Measurements from ENCODE around the gene LMO1. TPM values are rescaled to one million over a fixed set of nuclear protein-coding genes. Genes with fewer than 3 reads are reported as not detected.

LMO1 gene
- total and polyA plus RNA-seq, 9 of the 15 experiments (the other 6 are each of a cell fraction or from before 2014, with no cell fraction given), result not detected

GRCh38 chr11:8268530-8269400, 5.1 kb upstream of the LMO1 start (continued):
- TF ChIP-seq THRA (IDR thresholded peaks at IDR 0.05) (no peak), E4F1 (CRISPR knock-in tag; IDR thresholded peaks at IDR 0.05; ENCODE audit: borderline replicate concordance) (no peak), L3MBTL2 (IDR thresholded peaks at IDR 0.05) (no peak), LCOR (CRISPR knock-in tag; IDR thresholded peaks at IDR 0.05) (no peak), EWSR1 (IDR thresholded peaks at IDR 0.05; ENCODE audit: borderline replicate concordance, low read depth, partially characterized antibody) (no peak), SRSF1 (IDR thresholded peaks at IDR 0.05; ENCODE audit: low read depth, low read length) (no peak), HINFP (tag; conservative IDR thresholded peaks at IDR 0.05; ENCODE audit: low read depth) (no peak), E2F8 (IDR thresholded peaks at IDR 0.05; ENCODE audit: low read depth, partially characterized antibody) (no peak), TCF15 (CRISPR knock-in tag; IDR thresholded peaks at IDR 0.05) (no peak)
